GM21619 (cell line): Measurements from ENCODE around the gene CFAP97.
"Not testable (repeated sequence)": the region's sequence is repeated elsewhere in the genome, so short reads cannot be mapped to it uniquely, and the experiment has no call there.

ENCODE experiments used
- ATAC-seq: cut with Tn5 transposase; IDR thresholded peaks from one replicate; pipeline ENCODE4 v1.9.1; 2021; ENCODE audit not compliant: unreplicated experiment

CFAP97 gene

GRCh38 chr4:185203486-185204237 is at the start of gene CFAP97:
Gene CFAP97 (minus strand): TSS chr4:185204000. CDS start chr4:185191196, 12,804 bp downstream.
- ATAC-seq: peak; percentile 73

DNA sequence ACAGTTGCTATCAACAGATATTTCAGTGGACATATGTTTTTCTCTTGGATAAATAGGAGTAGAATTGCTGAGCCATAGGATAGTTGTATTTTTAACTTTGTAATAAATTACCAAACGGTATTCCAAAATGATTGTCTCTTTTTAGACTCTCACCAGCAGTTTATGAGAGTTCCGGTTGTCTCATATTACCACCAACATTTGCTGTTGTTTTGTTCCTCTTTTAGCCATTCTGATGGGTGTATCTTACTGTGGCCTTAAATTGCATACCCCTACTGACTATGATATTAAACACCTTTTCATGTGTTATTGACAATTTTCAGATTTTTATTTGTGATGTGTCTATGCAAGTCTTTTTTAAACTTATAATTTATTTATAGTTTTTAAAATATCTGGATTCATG is 45.3 kb upstream of the CFAP97 start:
- ATAC-seq: no peak

DNA sequence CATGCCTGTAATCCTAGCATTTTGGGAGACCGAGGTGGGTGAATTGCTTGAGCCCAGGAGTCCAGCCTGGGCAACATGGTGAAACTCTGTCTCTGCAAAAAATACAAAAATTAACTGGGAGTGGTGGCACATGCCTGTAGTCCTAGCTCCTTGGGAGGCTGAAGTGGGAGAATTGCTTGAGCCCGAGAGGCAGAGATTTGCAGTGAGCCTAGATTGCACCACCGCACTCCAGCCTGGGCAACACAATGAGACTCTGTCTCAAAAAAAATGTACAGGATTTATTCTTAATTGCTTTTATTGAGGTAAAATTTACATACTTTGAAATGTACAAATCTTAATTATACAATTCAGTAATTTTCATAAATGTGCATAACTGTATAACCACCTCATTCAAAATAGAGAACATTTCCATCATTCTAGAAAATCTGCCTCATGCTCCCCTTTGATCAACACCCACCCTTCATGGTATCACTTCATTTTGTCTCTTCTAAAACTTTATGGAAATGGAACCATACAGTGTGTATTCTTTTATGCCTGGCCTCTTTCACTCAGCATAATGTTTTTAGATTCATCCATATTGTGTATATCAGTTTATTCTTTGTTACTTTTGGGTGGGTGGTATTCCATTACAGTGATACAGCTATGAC is 44.7 kb upstream of the CFAP97 start:
- ATAC-seq: no peak

DNA sequence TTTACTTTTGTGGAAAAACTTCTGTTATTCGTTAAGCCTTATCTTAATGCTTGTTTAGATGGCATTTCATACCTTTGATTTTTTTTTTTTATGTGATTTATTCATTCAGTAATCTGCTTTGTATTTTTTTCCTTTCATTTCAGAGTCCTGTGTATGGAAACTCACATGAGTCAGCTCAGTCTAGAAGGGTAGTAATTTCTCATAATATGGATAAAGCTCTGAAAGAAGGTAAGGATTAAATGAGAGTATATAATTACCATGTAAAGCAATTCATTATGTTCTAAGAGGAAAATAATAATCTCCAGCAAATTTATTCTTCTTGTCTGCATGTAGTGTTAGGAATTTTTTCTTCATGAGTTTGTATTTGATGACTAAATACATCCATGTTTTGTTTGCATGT is 43.4 kb upstream of the CFAP97 start:
- ATAC-seq: no peak

DNA sequence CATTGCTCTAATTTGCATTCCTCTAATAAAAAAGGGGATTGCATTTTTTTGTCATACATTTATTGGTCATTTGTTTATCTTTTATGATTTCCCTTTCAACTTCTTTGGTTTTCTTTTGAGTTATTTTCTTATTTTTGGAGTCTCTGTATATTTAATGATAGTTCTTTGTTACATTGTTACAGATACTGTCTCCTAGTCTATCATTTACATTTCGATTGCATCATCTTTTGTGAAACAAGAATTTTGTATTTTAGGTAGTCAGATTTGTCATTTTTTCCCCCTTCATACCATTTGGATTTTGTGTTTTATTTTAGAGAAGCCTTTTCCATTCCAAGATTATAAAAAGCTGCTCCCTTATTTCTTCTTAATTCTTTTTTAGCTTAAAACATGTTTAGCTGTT is 42.7 kb upstream of the CFAP97 start:
- ATAC-seq: no peak

- ATAC-seq: no peak
These were observed 41.0 kb upstream of the CFAP97 start for GRCh38 chr4:185244763-185245162.

GRCh38 chr4:185243879-185244278 is 40.1 kb upstream of the CFAP97 start:
- ATAC-seq: no peak

- no peak for ATAC-seq
These were observed 39.1 kb upstream of the CFAP97 start for GRCh38 chr4:185242749-185243533.

DNA sequence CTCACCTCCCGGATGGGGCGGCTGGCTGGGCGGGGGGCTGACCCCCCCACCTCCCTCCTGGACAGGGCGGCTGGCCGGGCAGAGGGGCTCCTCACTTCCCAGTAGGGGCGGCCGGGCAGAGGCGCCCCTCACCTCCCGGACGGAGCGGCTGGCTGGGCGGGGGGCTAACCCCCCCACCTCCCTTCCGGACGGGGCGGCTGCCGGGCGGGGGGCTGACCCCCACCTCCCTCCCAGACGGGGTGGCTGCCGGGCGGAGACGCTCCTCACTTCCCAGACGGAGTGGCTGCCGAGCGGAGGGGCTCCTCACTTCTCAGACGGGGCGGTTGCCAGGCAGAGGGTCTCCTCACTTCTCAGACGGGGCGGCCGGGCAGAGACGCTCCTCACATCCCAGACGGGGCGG is 36.7 kb upstream of the CFAP97 start:
- ATAC-seq: not testable (repeated sequence)

DNA sequence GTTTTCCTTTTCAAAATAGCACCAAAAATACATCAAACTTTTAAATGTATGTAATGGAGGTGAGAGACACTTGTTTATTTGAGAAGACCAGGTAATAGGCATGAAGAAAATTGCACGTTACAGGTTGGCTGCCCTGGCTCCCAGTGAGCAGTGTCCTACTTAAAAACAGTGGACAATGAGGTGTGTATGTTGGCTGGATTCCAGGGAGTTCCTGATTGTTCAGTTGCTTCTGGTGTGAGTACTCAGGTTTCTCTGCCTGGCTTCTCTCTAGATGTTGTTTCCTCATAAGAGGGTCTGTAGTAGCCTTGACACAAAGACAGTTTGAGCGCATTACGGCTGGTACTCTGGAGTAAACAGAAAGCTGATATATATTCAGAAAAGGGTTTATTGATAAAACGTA is 35.0 kb upstream of the CFAP97 start:
- no peak for ATAC-seq

DNA sequence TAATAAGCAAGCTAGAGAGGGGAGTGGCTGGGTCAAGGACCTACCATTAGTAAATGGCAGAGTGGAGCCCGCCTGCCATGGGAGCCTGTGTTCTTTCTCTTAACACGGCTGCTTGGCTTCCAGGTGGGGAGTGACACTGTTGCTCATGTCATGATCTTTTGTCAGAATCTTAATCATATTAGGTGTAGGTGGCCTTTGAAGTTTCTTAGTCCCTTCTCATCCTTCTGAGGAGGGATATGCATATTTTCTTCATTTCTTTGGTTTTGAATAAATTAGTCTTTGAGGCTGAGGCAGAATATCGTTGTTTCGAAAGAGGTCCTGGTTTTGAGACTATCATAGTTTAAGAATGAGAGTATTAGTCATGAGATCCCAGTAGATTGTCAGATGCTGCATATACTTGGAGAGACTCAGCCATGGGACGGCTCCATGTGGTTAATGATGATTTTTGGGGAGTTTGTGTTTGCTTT is 34.4 kb upstream of the CFAP97 start:
- ATAC-seq: no peak

GRCh38 chr4:185237175-185237574 is 33.4 kb upstream of the CFAP97 start:
- ATAC-seq: no peak

GRCh38 chr4:185235843-185236503 is 32.2 kb upstream of the CFAP97 start:
- no peak for ATAC-seq

- ATAC-seq: no peak
These were observed 31.5 kb upstream of the CFAP97 start for GRCh38 chr4:185235119-185235842.

DNA sequence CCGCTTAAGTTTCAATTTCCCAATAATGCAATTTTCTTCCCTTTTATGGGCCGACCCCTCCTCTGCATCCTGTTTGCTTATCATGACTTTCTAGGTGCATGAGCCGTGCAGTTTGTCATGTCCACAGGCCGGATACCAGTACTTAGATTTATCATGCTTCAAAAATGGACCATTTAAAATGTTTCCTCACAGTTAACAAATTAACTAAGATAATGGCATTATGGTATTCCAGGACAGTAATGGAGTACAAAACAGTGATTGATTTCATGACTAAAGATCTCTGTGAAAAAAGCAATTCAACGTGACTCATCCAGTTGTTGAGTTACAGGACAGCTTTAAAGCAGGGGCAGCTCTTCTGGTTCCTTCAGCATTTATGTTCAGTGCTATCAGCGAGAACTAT is 28.6 kb upstream of the CFAP97 start:
- no peak for ATAC-seq

- ATAC-seq: no peak
These were observed 25.4 kb upstream of the CFAP97 start for GRCh38 chr4:185229021-185229818.

DNA sequence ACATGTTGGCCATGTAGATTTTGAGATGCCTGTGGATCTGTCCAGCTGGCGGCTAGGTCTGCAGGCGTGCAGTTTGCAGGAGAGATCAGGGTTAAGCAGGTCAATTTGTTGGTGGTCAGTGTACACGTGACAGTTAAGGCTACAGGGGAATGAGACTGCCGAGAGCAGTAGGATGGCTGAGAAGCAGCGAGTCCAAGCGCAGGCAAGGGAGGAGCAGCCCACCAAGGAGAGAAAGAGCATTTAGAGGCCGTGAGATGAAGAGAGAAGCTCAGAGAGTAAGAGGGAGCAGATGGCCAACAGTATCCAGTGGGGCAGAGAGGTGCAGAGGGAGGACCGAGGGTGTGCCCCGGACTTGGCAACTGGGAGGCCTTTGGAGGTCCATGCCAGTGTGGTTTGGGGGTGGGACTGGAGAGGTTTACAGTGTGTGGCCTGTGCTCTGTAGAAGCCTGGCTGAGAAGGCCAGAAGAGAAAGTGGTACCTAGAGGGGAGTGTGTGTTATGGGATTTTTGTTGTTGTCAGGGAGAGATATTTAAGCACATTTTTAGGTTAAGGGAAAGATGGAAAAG is 24.0 kb upstream of the CFAP97 start:
- no peak for ATAC-seq

DNA sequence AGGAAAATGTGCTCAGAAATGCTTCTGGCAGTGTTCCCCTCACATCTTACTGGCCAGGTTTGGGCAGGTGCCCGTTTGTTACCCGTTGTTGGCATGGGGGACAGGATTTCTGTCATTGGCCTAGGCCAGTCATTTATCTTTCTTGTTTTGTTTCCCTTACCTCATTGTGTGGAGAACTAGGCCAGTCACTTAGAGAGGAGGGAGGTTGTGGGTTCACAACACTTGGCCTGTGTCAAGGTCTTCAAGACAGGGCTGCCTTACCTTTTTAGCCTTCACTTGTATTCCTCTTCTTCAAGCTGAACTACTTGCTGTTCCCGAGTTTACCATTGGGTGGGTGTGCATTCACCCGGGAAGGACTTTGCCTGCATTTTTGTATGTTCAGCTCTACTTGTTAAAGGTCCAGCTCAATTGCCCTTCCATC is 23.3 kb upstream of the CFAP97 start:
- ATAC-seq: no peak

- ATAC-seq: no peak
These were observed 22.1 kb upstream of the CFAP97 start for GRCh38 chr4:185225940-185226339.
